GM13976 (cell line): ENCODE results near the gene CEBPG.

Experiments used
- DNase-seq: peaks from one replicate; pipeline ENCODE4 v3.0.0; 2012; ENCODE audit warnings: low spot score
- in situ Hi-C: fragments of 300-500 bp; cut with MboI; formaldehyde crosslinking; loops from one replicate; pipeline ENCODE4 v1.12.0; 2022; ENCODE audit warnings: low sequenced_read_pairs, mixed read lengths, inconsistent platforms; ENCODE audit not compliant: unreplicated experiment
- TF ChIP-seq, protein P1 (sequence below): IDR thresholded peaks from 2 replicates; pipeline ENCODE4 v1.5.1; 2012; ENCODE audit warnings: borderline replicate concordance, mild to moderate bottlenecking; ENCODE audit not compliant: insufficient read depth; ENCODE audit errors: extremely low read depth, missing control alignments, control extremely low read depth

CEBPG gene

DNA sequence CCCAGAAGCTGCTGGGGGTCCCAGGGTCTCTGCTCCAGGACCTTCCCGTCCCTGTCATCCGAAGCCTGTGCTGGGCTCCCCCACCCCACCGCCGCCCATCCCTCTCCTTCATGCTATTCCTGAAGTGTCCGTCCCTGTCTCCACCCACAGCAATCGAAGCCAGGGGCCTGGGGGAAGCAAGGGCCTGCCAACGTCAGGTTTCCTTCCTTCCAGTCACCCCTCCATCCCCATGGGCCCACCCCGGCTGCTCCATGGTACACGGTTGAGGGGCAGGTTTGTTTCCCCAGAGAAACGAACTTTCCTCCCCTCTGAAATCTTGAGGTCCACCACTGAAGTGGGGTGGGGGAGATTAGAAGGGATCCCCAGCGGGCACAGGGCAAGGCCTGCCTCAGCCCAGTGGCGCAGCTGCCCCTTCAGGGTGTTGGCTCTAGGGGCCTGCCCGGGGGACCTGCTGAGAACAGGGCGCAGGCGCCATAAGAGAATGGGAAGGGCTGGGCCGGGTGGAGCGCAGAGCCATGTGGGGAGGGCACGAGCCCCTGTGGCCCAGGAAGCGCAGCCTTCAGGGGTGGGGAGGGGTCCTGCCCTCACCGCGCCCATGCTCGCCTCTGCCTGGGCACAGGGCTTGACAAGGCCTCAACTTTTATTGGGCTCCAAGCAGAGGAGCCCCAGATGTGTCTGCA is 16.1 kb downstream of the CEBPG start:
- in situ Hi-C loops = no loop called here
- TF ChIP-seq, protein P1, sequence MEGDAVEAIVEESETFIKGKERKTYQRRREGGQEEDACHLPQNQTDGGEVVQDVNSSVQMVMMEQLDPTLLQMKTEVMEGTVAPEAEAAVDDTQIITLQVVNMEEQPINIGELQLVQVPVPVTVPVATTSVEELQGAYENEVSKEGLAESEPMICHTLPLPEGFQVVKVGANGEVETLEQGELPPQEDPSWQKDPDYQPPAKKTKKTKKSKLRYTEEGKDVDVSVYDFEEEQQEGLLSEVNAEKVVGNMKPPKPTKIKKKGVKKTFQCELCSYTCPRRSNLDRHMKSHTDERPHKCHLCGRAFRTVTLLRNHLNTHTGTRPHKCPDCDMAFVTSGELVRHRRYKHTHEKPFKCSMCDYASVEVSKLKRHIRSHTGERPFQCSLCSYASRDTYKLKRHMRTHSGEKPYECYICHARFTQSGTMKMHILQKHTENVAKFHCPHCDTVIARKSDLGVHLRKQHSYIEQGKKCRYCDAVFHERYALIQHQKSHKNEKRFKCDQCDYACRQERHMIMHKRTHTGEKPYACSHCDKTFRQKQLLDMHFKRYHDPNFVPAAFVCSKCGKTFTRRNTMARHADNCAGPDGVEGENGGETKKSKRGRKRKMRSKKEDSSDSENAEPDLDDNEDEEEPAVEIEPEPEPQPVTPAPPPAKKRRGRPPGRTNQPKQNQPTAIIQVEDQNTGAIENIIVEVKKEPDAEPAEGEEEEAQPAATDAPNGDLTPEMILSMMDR = no peak
- peak; percentile 28 for DNase-seq

- DNase-seq = peak; percentile 27
- in situ Hi-C loops = no loop called here
- TF ChIP-seq, protein P1 = no peak
Measured at GRCh38 chr19:33390101-33390907, 16.8 kb downstream of the CEBPG start.

DNA sequence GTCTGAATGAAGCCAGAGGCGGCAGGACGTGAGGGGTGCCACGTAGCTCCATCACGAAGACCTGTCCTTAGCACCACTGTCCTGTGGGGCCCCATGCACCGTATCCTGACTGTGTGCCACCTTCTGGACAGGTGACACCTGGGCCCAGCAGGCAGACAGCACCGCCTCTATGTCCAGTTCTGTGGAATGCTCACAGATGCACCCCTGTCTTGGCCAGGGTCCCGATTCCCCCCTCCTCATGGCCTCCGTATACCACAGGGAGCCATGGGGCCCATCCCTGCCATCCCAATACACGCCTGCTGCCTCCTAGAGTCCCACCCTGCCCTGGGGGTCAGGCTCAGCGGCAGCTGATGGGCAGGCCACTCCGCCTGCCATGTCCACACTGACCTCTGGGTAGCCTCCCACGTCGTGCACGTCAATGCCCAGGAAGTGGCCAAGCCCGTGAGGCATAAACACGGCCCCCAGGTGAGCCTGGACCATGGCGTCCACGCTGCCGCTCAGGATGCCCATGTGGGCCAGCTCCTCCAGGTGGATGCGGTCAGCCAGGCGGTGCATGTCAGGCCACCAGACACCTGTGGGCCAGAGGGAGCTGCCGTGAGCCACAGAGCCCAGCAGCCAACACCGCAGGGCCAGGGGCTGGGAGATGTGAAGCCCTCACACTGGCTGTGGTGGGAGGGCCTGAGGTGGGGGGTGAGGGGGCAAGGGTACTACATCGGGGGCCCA is 17.6 kb downstream of the CEBPG start:
- TF ChIP-seq, protein P1 = no peak
- in situ Hi-C loops = no loop called here
- peak; percentile 29 for DNase-seq

GRCh38 chr19:33391631-33392249 is 18.2 kb downstream of the CEBPG start:
- in situ Hi-C loops = no loop called here
- TF ChIP-seq, protein P1 = no peak
- DNase-seq = no peak

GRCh38 chr19:33392341-33393285 is 19.1 kb downstream of the CEBPG start:
- DNase-seq = no peak
- TF ChIP-seq, protein P1 = no peak
- in situ Hi-C loops = no loop called here
